ENCODE data around the gene DNAH17.
"Not testable (repeated sequence)": the region's sequence is repeated elsewhere in the genome, so short reads cannot be mapped to it uniquely, and the experiment has no call there.

DNAH17 gene

DNA sequence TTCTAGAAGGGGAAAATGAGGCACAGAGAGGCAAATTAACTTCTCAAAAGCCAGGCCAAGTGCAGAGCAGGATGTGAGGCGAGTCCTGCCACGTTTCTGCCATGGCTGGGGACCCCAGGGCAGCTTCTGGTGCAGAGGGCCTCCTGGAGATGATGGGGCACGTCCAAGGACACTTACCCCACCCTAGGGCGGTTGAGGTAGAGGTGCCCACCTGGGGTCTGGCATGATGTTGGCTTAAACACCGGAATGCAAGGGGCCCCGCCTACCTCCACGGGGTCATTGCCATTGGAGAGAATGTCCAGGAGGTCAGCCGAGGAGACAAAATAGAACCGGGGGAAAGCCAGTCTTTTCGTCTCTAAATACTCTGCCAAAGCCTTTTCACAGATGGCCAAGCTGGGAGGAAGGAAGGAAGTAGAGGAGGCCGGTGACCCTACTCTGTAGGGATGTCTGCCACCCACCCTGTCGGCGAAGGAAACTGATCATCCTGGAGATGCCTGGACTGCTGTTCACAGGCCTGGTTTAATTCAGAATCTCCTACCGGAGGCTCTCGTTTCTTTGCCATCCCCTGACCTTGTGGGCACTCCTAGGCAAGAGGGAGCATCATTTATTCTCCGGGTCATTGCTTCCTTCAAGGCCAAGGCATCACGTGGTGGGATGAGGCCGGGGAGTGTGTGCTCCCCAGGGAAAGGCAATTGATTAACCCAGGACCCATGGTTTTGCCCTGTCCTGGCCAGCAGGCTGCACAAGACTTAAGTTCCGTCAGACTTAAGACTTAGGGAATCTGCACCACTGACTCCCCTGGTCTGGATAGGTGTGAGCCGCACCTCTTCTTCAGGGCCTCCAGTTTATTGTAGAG lies 70.5 kb downstream of the DNAH17 start:
- no peak for DNase-seq
- Histone ChIP-seq H3K4me1 (no peaks in the 10 kb centered on the region; the same call in 1 of the 2 replicates), H3K36me3 (no peaks in the 10 kb centered on the region), H3K27me3 (no peaks in the 10 kb centered on the region), H3K9me3 (no peaks in the 10 kb centered on the region), H3K4me3 (ENCODE audit: low read depth, low read length) (no peak overlapping the region)
- no peak for TF ChIP-seq CTCF (IDR thresholded peaks at IDR 0.05; ENCODE audit: low read depth, low read length)

- no peak for DNase-seq
- H3K36me3 ChIP-seq, result no peaks in the 10 kb centered on the region
- H3K27me3 ChIP-seq, result no peaks in the 10 kb centered on the region
- no peaks in the 10 kb centered on the region for H3K9me3 ChIP-seq
- no peak for TF ChIP-seq CTCF (IDR thresholded peaks at IDR 0.05; ENCODE audit: low read depth, low read length)
- H3K4me1 ChIP-seq, result no peaks in the 10 kb centered on the region; the same call in 1 of the 2 replicates
- H3K4me3 ChIP-seq (ENCODE audit: low read depth, low read length), result no peak overlapping the region
These were observed 72.9 kb downstream of the DNAH17 start for GRCh38 chr17:78504156-78504925.

- not testable (repeated sequence) for H3K4me1 ChIP-seq; H3K27me3 ChIP-seq; H3K9me3 ChIP-seq; H3K4me3 ChIP-seq (ENCODE audit: low read depth, low read length); H3K36me3 ChIP-seq; DNase-seq
These were observed 73.8 kb downstream of the DNAH17 start for GRCh38 chr17:78503388-78503787.

DNA sequence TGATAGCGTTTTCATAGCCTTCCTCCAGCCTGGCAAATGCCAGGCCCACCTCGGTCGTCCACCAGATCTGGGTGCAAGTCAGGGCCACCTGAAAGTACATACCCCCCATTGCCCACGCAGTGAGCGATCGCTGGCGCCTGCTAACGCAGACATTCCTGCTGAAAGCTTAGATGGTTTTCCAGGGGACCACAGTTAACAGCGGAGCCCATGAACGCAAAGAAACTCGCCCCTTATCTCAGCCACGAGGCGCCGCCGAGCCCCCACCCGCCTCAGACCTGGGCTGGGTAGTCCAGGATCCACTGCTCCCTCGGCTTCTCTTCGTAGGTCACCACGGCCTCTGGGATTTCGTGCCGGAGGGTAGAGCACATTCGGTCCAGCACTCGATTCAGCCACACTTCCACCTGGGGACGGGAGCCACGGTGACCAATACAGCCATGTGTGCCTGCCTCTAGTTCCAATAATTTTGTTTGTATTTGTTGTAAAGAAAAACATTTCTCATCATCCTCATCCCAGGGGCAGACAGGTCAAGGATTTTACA lies 74.5 kb downstream of the DNAH17 start:
- no peak for DNase-seq
- no peaks in the 10 kb centered on the region for H3K36me3 ChIP-seq
- no peaks in the 10 kb centered on the region for H3K27me3 ChIP-seq
- no peak overlapping the region for H3K4me3 ChIP-seq (ENCODE audit: low read depth, low read length)
- TF ChIP-seq CTCF (IDR thresholded peaks at IDR 0.05; ENCODE audit: low read depth, low read length), result no peak
- no peaks in the 10 kb centered on the region; the same call in 1 of the 2 replicates for H3K4me1 ChIP-seq
- no peaks in the 10 kb centered on the region for H3K9me3 ChIP-seq

DNA sequence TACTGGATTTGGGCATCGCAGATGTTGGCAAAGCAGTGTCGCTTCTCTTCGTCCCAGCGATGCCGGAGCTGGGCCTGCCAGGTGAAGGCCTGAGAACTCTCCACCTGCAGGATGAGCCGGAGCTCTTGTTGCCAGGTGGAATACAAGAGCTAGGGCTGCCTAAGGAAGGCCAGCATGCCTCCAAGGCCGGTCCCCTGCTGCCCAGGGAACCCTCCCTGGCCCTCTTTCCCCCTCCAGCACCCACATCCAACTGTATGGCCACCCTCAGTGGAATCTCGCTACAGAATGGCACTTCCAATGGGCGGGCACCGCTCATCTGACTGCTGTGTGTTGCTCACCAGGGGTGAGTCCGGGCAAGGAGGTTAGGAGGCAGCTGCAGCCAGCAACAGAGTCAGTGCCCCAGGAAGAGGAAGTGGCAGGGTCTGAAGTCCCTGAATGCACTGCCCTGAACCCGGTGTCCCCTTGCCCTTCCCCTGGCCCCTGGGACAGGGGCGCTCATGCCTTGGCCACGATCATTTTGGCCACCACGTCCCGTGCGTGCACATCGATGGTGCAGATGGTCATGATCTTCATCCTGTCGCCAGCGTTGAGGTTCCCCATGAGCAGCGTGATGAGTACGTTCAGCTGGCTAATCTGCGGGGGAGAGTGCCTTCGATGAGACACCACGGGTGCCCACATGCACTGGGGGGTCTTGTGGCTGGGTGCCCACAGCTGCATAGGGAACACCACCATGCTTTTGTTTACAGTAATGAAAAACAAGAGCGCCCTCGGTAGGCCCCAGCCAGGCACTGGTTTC lies 75.8 kb downstream of the DNAH17 start:
- H3K36me3 ChIP-seq, result no peaks in the 10 kb centered on the region
- H3K4me1 ChIP-seq, result no peaks in the 10 kb centered on the region; the same call in 1 of the 2 replicates
- DNase-seq, result no peak
- H3K9me3 ChIP-seq, result no peaks in the 10 kb centered on the region
- H3K4me3 ChIP-seq (ENCODE audit: low read depth, low read length), result no peak overlapping the region
- no peak for TF ChIP-seq CTCF (IDR thresholded peaks at IDR 0.05; ENCODE audit: low read depth, low read length)
- H3K27me3 ChIP-seq, result no peaks in the 10 kb centered on the region

DNA sequence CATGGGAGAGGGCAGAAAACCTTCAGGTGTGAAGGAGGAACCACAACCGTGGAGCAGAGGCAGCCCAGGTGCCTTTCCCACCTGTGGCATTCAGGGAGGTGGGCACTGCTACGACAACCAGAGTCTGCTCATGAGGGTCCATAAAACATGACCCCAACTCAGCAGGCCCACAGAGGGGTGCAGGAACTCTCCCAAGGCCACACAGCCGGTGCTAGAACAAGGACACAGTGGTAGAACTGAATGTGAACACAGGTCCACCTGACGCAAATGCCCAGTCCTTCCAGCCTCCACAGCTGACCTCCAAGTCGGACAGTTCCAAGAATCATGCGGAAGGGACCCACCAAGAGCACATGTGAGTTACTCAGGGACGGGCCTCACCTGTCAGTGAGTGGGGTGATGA lies 76.4 kb downstream of the DNAH17 start:
- no peak for TF ChIP-seq CTCF (IDR thresholded peaks at IDR 0.05; ENCODE audit: low read depth, low read length)
- no peaks in the 10 kb centered on the region; the same call in 1 of the 2 replicates for H3K4me1 ChIP-seq
- DNase-seq, result no peak

More for the DNA sequence above, 76.4 kb downstream of the DNAH17 start:
- H3K4me3 ChIP-seq (ENCODE audit: low read depth, low read length), result no peak overlapping the region
- no peaks in the 10 kb centered on the region for H3K36me3 ChIP-seq
- H3K9me3 ChIP-seq, result no peaks in the 10 kb centered on the region
- no peaks in the 10 kb centered on the region for H3K27me3 ChIP-seq
